ENCODE results near the gene TPP1.

GRCh38 chr11:6628526-6628925 is 9.3 kb upstream of the TPP1 start:
- no peak for TF ChIP-seq EZH2phosphoT487 (IDR thresholded peaks at IDR 0.05; ENCODE audit: borderline replicate concordance)
- TF ChIP-seq CTCF (conservative IDR thresholded peaks at IDR 0.05; ENCODE audit: low read length) = no peak

All from Loucy (cell line).